Activated CD4-positive, alpha-beta T cell treated with anti-CD3 and anti-CD28 coated beads for 4 hours (primary cell): Measurements from ENCODE around the gene SMARCB1.

Experiments
- DNase-seq, 2 donors: peaks; one replicate each; pipeline ENCODE4 v3.0.0-alpha.2; 2020

The SMARCB1 gene

GRCh38 chr22:23786752-23787599 is at the start of gene SMARCB1:
Gene SMARCB1 (plus strand): TSS chr22:23786966. CDS start chr22:23787170, 204 bp downstream.
- peak; percentile 89 to 90 for DNase-seq

GRCh38 chr22:23737696-23738095 is 49.1 kb upstream of the SMARCB1 start:
- DNase-seq, result no peak

GRCh38 chr22:23742505-23743264 is 44.1 kb upstream of the SMARCB1 start:
- DNase-seq, result no peak

GRCh38 chr22:23743303-23743705 is 43.5 kb upstream of the SMARCB1 start:
- no peak for DNase-seq

- no peak for DNase-seq
These were observed 42.8 kb upstream of the SMARCB1 start for GRCh38 chr22:23744001-23744400.

- DNase-seq, result no peak
These were observed 42.3 kb upstream of the SMARCB1 start for GRCh38 chr22:23744485-23744884.

GRCh38 chr22:23745791-23746190 is 41.0 kb upstream of the SMARCB1 start:
- no peak for DNase-seq

GRCh38 chr22:23749841-23750301 is 36.9 kb upstream of the SMARCB1 start:
- no peak for DNase-seq

- DNase-seq, result no peak
These were observed 36.4 kb upstream of the SMARCB1 start for GRCh38 chr22:23750367-23750713.

GRCh38 chr22:23750714-23751440 is 35.9 kb upstream of the SMARCB1 start, which contains the start of gene ZNF70:
Gene ZNF70 (minus strand): TSS chr22:23751112. CDS start chr22:23745140, 5,972 bp downstream.
- DNase-seq, result peak; percentile 80 to 85

- DNase-seq, result peak in 1 of 2 donors; percentile 26
These were observed 35.2 kb upstream of the SMARCB1 start for GRCh38 chr22:23751441-23751996.

- DNase-seq, result no peak
These were observed 34.6 kb upstream of the SMARCB1 start for GRCh38 chr22:23752090-23752691.

- no peak for DNase-seq
These were observed 34.0 kb upstream of the SMARCB1 start for GRCh38 chr22:23752750-23753149.

- DNase-seq, result no peak
These were observed 33.4 kb upstream of the SMARCB1 start for GRCh38 chr22:23753385-23753784.

GRCh38 chr22:23754220-23754919 is 32.4 kb upstream of the SMARCB1 start, which contains the start of gene VPREB3:
Gene VPREB3 (minus strand): TSS chr22:23754425. CDS start chr22:23754363, 62 bp downstream.
- DNase-seq, result no peak

GRCh38 chr22:23754980-23755636 is 31.7 kb upstream of the SMARCB1 start:
- DNase-seq, result no peak

- no peak for DNase-seq
These were observed 31.1 kb upstream of the SMARCB1 start for GRCh38 chr22:23755711-23756110.

- no peak for DNase-seq
These were observed 29.9 kb upstream of the SMARCB1 start for GRCh38 chr22:23756891-23757290.

GRCh38 chr22:23759566-23759965 is 27.2 kb upstream of the SMARCB1 start:
- no peak for DNase-seq

GRCh38 chr22:23760056-23760455 is 26.7 kb upstream of the SMARCB1 start:
- no peak for DNase-seq
